Activated CD4-positive, alpha-beta T cell treated with anti-CD3 and anti-CD28 coated beads for 1 hour (primary cell): ENCODE results near the gene KXD1.
A peak's percentile ranks its signal among the peaks of the same experiment; 100 is the strongest.
"Not testable (repeated sequence)": the region's sequence is repeated elsewhere in the genome, so short reads cannot be mapped to it uniquely, and the experiment has no call there.

ENCODE experiments used
- DNase-seq: peaks from one replicate; pipeline ENCODE4 v3.0.0-alpha.2; 2020

Gene KXD1

GRCh38 chr19:18537431-18537830 is 20.2 kb upstream of the KXD1 start:
- DNase-seq, result no peak

GRCh38 chr19:18538115-18538514 is 19.6 kb upstream of the KXD1 start:
- DNase-seq, result no peak

- DNase-seq, result no peak
Observed at GRCh38 chr19:18539372-18539771, 18.3 kb upstream of the KXD1 start.

GRCh38 chr19:18540200-18540599 is 17.5 kb upstream of the KXD1 start:
- DNase-seq, result not testable (repeated sequence)

- no peak for DNase-seq
Observed at GRCh38 chr19:18541258-18541991, 16.2 kb upstream of the KXD1 start.

GRCh38 chr19:18541992-18542940 is 15.4 kb upstream of the KXD1 start:
- DNase-seq, result no peak

- peak; percentile 88 for DNase-seq
Observed at GRCh38 chr19:18542941-18543813, 14.5 kb upstream of the KXD1 start, which contains the start of gene FKBP8. FKBP8 (minus strand) TSS chr19:18543573; CDS start chr19:18541970, 1,603 bp downstream.

- peak; percentile 47 for DNase-seq
Observed at GRCh38 chr19:18543814-18544475, 13.7 kb upstream of the KXD1 start.

GRCh38 chr19:18551631-18552030 is 6.0 kb upstream of the KXD1 start:
- no peak for DNase-seq

- no peak for DNase-seq
Observed at GRCh38 chr19:18558202-18558555, 509 bp downstream of the KXD1 start.

- DNase-seq, result no peak
Observed at GRCh38 chr19:18558604-18559003, 934 bp downstream of the KXD1 start.

- no peak for DNase-seq
Observed at GRCh38 chr19:18559685-18560084, 2.0 kb downstream of the KXD1 start.

GRCh38 chr19:18562086-18562485 is 4.4 kb downstream of the KXD1 start:
- DNase-seq, result no peak

- DNase-seq, result no peak
Observed at GRCh38 chr19:18566953-18567352, 9.3 kb downstream of the KXD1 start.

- no peak for DNase-seq
Observed at GRCh38 chr19:18568367-18568766, 10.7 kb downstream of the KXD1 start.

GRCh38 chr19:18571564-18572344 is 14.1 kb downstream of the KXD1 start, which contains the start of gene UBA52:
UBA52 (plus strand) TSS chr19:18571857; CDS start chr19:18573301, 1,444 bp downstream.
- peak; percentile 99 for DNase-seq

- no peak for DNase-seq
Observed at GRCh38 chr19:18574691-18575291, 17.1 kb downstream of the KXD1 start.

GRCh38 chr19:18576383-18576782 is 18.7 kb downstream of the KXD1 start:
- no peak for DNase-seq

- no peak for DNase-seq
Observed at GRCh38 chr19:18577365-18577914, 19.8 kb downstream of the KXD1 start.

- no peak for DNase-seq
Observed at GRCh38 chr19:18580311-18580710, 22.6 kb downstream of the KXD1 start.

GRCh38 chr19:18586306-18586705 is 28.6 kb downstream of the KXD1 start:
- DNase-seq, result no peak
